ENCODE results near the gene SV2C. TPM values are rescaled to one million over a fixed set of nuclear protein-coding genes. Genes with fewer than 3 reads are reported as not detected.
"Not testable (repeated sequence)": the region's sequence is repeated elsewhere in the genome, so short reads cannot be mapped to it uniquely, and the experiment has no call there.

Gene SV2C
- total RNA-seq, 2 donors from 2014 or later = not detected

GRCh38 chr5:76299592-76299991 lies 216.4 kb downstream of the SV2C start:
- Mint-ChIP-seq H3K4me1 (peaks cover 17% of the 10 kb centered on the region), H3K9me3 (no peaks in the 10 kb centered on the region), H3K27me3 (ENCODE audit: insufficient read depth) (no peaks in the 10 kb centered on the region), H3K36me3 (ENCODE audit: low read depth) (peaks cover 2% of the 10 kb centered on the region), H3K27ac (no peak overlapping the region), H3K4me3 (no peak overlapping the region)
- Histone ChIP-seq H3K27me3 (ENCODE audit: control insufficient read depth, insufficient read depth, low read length, poor library complexity, severe bottlenecking) (no peaks in the 10 kb centered on the region), H3K27ac (ENCODE audit: low read depth, low read length) (no peak overlapping the region), H3K9me3 (ENCODE audit: control insufficient read depth, low read length) (no peaks in the 10 kb centered on the region), H3K9ac (ENCODE audit: extremely low read depth, low read length, poor library complexity, severe bottlenecking) (no peak overlapping the region), H3K36me3 (ENCODE audit: control insufficient read depth, insufficient read depth, low read length) (no peaks in the 10 kb centered on the region), H3K4me3 (ENCODE audit: low read length) (no peak overlapping the region), H3K4me1 (ENCODE audit: control insufficient read depth, insufficient read depth, low read length) (peaks cover 4% of the 10 kb centered on the region)
- DNase-seq = no peak
- no peak for TF ChIP-seq CTCF (conservative IDR thresholded peaks at IDR 0.05)
- WGBS, 2 experiments (ENCODE audit: insufficient coverage in 1 of 2, insufficient read length in 1 of 2) = 88 to 93% methylated on average over 2 of the region's 2 CpGs

- H3K9me3 Mint-ChIP-seq; H3K4me3 Mint-ChIP-seq; H3K36me3 ChIP-seq (ENCODE audit: control insufficient read depth, insufficient read depth, low read length); H3K9ac ChIP-seq (ENCODE audit: extremely low read depth, low read length, poor library complexity, severe bottlenecking); H3K27ac ChIP-seq (ENCODE audit: low read depth, low read length); H3K4me3 ChIP-seq (ENCODE audit: low read length); DNase-seq; H3K27me3 ChIP-seq (ENCODE audit: control insufficient read depth, insufficient read depth, low read length, poor library complexity, severe bottlenecking); H3K9me3 ChIP-seq (ENCODE audit: control insufficient read depth, low read length); H3K4me1 Mint-ChIP-seq; H3K36me3 Mint-ChIP-seq (ENCODE audit: low read depth); H3K4me1 ChIP-seq (ENCODE audit: control insufficient read depth, insufficient read depth, low read length); H3K27ac Mint-ChIP-seq; H3K27me3 Mint-ChIP-seq (ENCODE audit: insufficient read depth): not testable (repeated sequence)
- no CpG with 5 or more reads among the region's 1 CpG for WGBS, 2 experiments (ENCODE audit: insufficient coverage in 1 of 2, insufficient read length in 1 of 2)
These were observed 218.7 kb downstream of the SV2C start for GRCh38 chr5:76301932-76302331.

- H3K36me3 Mint-ChIP-seq (ENCODE audit: low read depth); H3K27me3 ChIP-seq (ENCODE audit: control insufficient read depth, insufficient read depth, low read length, poor library complexity, severe bottlenecking); H3K9me3 ChIP-seq (ENCODE audit: control insufficient read depth, low read length); H3K4me3 ChIP-seq (ENCODE audit: low read length); H3K9ac ChIP-seq (ENCODE audit: extremely low read depth, low read length, poor library complexity, severe bottlenecking); H3K27ac ChIP-seq (ENCODE audit: low read depth, low read length); H3K4me3 Mint-ChIP-seq; H3K27ac Mint-ChIP-seq; H3K9me3 Mint-ChIP-seq; DNase-seq; H3K36me3 ChIP-seq (ENCODE audit: control insufficient read depth, insufficient read depth, low read length); H3K27me3 Mint-ChIP-seq (ENCODE audit: insufficient read depth); H3K4me1 ChIP-seq (ENCODE audit: control insufficient read depth, insufficient read depth, low read length): not testable (repeated sequence)
- peaks cover 10% of the 10 kb centered on the region for H3K4me1 Mint-ChIP-seq
These were observed 219.5 kb downstream of the SV2C start for GRCh38 chr5:76302661-76303060.

- Histone ChIP-seq H3K27me3 (ENCODE audit: control insufficient read depth, insufficient read depth, low read length, poor library complexity, severe bottlenecking) (no peaks in the 10 kb centered on the region), H3K27ac (ENCODE audit: low read depth, low read length) (no peak overlapping the region), H3K4me3 (ENCODE audit: low read length) (no peak overlapping the region), H3K4me1 (ENCODE audit: control insufficient read depth, insufficient read depth, low read length) (peaks cover 7% of the 10 kb centered on the region), H3K9me3 (ENCODE audit: control insufficient read depth, low read length) (no peaks in the 10 kb centered on the region), H3K9ac (ENCODE audit: extremely low read depth, low read length, poor library complexity, severe bottlenecking) (no peak overlapping the region), H3K36me3 (ENCODE audit: control insufficient read depth, insufficient read depth, low read length) (no peaks in the 10 kb centered on the region)
- H3K9me3 Mint-ChIP-seq = no peaks in the 10 kb centered on the region
- peaks cover 15% of the 10 kb centered on the region for H3K4me1 Mint-ChIP-seq
- H3K4me3 Mint-ChIP-seq = no peak overlapping the region
- H3K27ac Mint-ChIP-seq = no peak overlapping the region
- H3K27me3 Mint-ChIP-seq (ENCODE audit: insufficient read depth) = no peaks in the 10 kb centered on the region
- TF ChIP-seq CTCF (conservative IDR thresholded peaks at IDR 0.05) = no peak
- 88 to 94% methylated on average over 7 of the region's 7 CpGs for WGBS, 2 experiments (ENCODE audit: insufficient coverage in 1 of 2, insufficient read length in 1 of 2)
- peaks cover 5% of the 10 kb centered on the region for H3K36me3 Mint-ChIP-seq (ENCODE audit: low read depth)
- peak; percentile 78 for DNase-seq
These were observed 220.7 kb downstream of the SV2C start for GRCh38 chr5:76303921-76304320.

Data from endodermal cell (in vitro differentiated cells).